ENCODE measurements around the gene B3GAT1.

DNA sequence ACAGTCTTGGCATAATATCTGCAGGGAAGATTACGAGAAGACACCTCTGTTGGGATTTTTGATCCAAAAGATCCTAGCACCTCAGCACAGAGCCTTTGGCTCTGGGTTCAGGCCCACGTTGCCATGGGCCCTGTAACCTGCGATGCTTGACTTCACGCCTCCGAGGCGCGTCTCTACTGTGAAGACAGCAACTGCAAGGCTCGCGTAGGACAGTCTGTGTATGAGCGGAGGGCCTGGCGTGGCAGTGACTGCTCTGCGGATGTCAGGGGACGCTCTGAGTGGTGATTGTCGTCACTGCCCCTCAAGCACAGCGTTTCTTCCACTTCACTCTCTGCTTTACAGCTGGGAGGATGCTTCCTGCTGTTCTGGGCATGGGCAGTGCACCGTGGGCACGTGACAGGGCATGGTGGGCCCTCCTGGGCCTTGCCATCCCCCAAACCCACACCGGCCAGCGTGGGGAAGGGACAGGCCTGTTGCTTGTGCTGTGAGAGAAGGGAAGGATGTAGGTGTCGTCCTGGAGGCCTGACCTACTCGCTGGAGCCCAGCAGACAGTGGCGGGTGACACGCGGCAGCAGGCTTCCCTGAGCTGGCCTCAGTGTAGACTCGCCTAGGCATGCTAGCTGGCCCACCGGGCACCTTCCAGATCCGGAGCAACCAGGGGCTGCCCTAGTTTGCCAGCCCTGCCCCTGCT lies 53.7 kb downstream of the B3GAT1 start:
- no peak for TF ChIP-seq POLR2AphosphoS5 (IDR thresholded peaks at IDR 0.05; ENCODE audit: low read depth, low read length)
- TF ChIP-seq, protein P1, sequence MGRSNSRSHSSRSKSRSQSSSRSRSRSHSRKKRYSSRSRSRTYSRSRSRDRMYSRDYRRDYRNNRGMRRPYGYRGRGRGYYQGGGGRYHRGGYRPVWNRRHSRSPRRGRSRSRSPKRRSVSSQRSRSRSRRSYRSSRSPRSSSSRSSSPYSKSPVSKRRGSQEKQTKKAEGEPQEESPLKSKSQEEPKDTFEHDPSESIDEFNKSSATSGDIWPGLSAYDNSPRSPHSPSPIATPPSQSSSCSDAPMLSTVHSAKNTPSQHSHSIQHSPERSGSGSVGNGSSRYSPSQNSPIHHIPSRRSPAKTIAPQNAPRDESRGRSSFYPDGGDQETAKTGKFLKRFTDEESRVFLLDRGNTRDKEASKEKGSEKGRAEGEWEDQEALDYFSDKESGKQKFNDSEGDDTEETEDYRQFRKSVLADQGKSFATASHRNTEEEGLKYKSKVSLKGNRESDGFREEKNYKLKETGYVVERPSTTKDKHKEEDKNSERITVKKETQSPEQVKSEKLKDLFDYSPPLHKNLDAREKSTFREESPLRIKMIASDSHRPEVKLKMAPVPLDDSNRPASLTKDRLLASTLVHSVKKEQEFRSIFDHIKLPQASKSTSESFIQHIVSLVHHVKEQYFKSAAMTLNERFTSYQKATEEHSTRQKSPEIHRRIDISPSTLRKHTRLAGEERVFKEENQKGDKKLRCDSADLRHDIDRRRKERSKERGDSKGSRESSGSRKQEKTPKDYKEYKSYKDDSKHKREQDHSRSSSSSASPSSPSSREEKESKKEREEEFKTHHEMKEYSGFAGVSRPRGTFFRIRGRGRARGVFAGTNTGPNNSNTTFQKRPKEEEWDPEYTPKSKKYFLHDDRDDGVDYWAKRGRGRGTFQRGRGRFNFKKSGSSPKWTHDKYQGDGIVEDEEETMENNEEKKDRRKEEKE (IDR thresholded peaks at IDR 0.05), result no peak
- TF ChIP-seq MBD4 (IDR thresholded peaks at IDR 0.05; ENCODE audit: borderline replicate concordance, low read length), result no peak
